NCI-H1092 treated with DMSO at 0.1 percent for 48 hours (cell line): ENCODE results near the gene METTL2A.
A peak's percentile ranks its signal among the peaks of the same experiment; 100 is the strongest.
"Not testable (repeated sequence)": the region's sequence is repeated elsewhere in the genome, so short reads cannot be mapped to it uniquely, and the experiment has no call there.

ENCODE experiments used
- DNase-seq: peaks from one replicate; lab custom pipeline; 2025; lab: John Stamatoyannopoulos, UW

The METTL2A gene

DNA sequence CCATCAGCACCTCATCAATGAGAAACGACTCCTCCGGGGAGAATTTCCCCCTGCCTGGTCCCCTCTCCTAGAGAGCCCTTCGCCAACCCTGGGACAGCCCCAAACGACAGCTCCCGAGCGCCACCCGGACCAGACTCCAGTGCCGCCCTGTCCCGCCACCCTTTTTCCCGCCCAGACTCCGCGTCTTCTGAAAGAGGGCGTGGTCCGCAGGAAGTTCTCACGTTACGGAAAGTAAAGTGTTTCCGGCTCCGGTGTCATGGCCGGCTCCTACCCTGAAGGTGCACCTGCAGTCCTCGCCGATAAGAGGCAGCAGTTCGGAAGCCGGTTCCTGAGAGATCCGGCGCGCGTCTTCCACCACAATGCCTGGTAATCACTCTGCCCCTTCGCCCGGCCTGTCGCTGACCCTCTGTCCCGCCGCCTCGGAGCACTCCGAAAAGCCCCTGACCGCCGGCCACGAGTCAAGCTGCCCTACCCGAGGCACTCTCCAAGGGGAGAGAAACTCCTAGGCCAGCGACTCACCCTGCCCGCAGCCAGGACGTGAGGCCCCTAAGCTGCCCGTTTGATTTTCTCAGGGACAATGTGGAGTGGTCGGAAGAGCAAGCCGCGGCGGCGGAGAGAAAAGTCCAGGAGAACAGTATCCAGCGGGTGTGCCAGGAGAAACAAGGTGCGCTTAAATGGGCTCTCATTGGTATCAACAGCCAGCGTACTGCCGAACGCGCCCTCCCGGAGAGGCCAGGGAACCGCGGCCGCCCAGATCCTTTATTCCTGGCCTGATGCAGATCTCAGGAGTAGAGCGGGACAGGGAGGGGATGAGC is at the start of gene METTL2A:
Gene METTL2A, plus strand, starts transcription at position 251 of the 815 bp plus-strand sequence. Its CDS starts 6 bp downstream, at position 257.
- DNase-seq, result peak; percentile 90

- DNase-seq, result no peak
Observed at GRCh38 chr17:62380253-62380652, 43.4 kb upstream of the METTL2A start, which contains the start of gene EFCAB3. TSS of gene EFCAB3 (plus strand) at chr17:62380553. CDS start at chr17:62382980, 2,427 bp downstream.

- DNase-seq, result no peak
Observed at GRCh38 chr17:62381561-62381960, 42.1 kb upstream of the METTL2A start.

- DNase-seq, result no peak
Observed at GRCh38 chr17:62388856-62389255, 34.8 kb upstream of the METTL2A start.

GRCh38 chr17:62392908-62393307 is 30.8 kb upstream of the METTL2A start:
- DNase-seq, result no peak

DNA sequence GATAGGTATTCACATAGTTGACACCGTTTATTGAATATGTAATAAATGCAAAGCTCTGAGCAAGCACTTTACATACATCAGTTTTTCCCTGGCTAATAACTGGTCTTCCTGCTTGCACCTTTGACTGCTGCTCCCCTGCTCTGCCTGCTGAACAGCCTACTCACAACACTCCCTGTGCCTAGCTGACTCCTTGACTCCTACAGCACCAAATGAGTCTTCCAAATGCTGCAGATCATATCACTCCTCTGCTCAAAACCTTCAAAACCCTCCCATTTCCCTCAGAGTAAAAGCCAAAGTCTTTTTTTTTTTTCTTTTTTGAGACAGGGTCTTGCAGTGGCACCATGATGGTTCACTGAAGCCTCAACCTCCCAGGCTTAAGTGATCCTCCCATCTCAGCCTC is 24.8 kb upstream of the METTL2A start:
- DNase-seq, result no peak

DNA sequence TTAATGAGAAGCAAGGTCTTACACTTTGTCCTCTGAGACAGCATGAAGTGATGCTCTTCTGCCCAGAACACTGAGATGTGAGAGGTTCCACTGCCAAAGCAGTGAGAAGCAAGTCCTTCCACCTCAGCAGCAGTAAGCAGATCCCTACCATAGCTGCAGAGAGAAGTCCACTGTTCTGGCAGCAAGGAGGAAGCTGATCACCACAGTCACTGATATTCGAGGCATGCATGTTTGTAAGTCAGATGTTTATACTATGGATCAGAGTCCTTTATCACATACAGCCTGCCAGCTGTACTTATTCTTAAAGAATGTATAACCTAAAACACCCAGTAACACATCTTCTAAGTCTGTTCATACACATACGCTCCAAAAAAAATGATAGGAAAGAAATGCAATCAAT is 18.2 kb upstream of the METTL2A start:
- no peak for DNase-seq

DNA sequence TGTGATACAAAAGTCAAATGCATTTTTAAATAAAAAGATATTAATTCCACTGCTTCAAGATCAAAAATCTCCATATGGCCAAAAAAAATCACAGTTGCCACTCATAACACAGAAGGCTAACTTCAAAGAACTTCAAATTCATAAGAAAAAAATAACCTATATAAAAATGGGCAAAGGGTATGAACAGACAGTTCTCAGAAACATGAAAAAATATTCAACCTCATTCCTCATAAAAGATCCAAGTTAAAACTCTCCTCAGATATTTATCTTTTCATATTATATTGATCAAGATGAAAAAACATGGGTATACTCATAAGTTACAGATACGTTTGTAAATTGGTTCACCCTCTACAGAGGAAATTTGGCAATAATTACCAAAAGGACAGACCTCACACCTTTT is 10.6 kb upstream of the METTL2A start:
- not testable (repeated sequence) for DNase-seq

DNA sequence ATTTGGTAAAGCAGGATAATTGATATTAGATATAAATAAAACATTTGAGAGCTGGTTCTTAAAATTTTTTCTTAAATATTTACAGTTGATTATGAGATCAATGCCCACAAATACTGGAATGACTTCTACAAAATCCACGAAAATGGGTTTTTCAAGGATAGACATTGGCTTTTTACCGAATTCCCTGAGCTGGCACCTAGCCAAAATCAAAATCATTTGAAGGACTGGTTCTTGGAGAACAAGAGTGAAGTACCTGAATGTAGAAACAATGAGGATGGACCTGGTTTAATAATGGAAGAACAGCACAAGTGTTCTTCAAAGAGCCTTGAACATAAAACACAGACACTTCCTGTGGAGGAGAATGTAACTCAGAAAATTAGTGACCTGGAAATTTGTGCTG is 2.5 kb downstream of the METTL2A start:
- DNase-seq, result not testable (repeated sequence)

DNA sequence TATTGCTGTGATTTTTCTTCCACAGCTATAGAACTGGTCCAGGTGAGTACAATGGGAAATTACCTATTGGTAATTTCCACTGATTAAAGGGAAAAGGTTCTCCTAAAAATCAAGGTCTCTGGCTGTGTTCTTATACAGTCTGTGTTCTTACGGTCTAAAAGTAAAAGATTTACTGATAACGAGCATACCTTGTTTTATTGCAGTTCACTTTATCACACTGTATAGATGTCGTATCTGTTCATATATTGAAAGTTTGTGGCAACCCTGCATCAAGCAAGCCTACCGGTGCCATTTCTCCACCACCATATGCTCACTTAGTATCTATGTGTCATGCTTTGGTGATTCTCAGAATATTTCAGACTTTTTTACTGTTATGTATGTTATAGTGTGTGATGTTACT is 11.6 kb downstream of the METTL2A start:
- DNase-seq, result not testable (repeated sequence)

GRCh38 chr17:62441181-62441580 is 17.5 kb downstream of the METTL2A start:
- not testable (repeated sequence) for DNase-seq

DNA sequence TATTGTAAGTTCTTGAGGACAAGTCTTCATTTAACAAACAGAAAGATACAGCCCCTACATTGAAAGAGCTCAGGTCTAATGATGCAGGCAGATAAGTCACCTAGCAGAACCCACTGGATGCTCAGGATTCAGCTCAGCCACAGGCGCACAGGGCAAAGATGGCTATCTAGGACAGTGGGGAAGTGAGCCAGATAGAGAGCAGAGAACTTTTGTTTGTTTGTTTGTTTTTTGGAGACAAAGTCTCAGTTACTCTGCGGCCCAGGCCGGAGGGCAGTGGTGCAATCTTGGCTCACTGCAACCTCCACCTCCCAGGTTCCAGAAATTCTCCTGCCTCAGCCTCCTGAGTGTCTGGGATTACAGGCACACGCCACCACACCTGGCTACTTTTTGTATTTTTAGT is 20.4 kb downstream of the METTL2A start:
- DNase-seq, result no peak

DNA sequence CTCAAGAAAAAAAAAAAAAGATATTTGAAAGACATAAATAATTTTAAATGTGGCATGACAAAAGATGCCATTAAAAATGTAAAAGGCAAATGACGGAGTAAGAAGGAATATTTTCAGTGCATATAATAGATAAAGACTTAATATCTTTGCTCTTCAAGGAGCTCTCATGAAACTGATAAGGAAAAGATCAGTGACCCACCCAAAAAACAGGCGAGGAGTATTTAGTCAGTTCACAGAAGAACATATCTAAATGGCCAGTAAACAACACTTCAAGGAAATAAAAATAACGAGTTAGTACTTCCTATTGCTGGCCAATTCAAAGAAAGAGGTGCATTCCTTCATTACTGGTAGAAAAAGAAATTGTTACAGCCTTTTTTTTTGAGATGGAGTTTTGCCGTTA is 22.1 kb downstream of the METTL2A start:
- DNase-seq, result not testable (repeated sequence)

DNA sequence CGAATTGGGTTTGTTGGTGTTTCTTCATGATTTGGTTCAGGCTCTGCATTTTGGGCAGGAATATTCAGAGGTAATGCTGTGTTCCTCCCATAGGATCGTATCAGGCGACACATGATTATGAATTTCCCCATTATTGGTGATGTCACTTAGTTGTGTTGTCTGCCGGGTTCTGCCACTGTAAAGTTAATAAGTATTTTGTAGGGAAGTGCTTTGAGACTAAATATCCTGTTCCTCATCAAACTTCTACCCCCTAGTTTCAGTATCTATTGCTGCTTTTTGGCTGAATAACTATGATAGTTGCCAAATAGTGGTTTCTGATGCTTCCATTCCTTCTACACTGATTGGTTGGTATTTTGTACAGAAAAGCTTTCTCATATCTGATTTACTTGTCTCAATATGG is 28.5 kb downstream of the METTL2A start:
- not testable (repeated sequence) for DNase-seq

GRCh38 chr17:62453041-62453440 is 29.3 kb downstream of the METTL2A start:
- DNase-seq, result not testable (repeated sequence)

DNA sequence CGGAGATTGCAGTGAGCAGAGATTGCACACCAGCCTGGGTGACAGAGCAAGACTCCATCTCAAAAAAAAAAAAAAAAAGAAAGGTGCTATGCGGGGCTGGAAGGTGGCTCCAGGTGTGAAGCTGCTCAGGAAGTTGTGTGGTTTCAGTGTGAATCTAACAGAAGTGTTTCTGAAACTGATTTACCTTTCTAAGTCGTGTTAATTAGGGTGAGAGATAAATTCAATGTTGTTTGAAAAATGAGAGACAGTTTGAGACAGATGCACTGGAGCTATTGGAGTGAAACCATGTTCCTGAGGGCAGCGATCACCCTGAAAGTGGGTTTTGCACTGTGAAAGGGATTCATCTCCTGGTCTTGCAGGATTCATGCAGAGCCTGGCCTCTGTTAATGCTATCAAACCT is 30.0 kb downstream of the METTL2A start:
- not testable (repeated sequence) for DNase-seq

DNA sequence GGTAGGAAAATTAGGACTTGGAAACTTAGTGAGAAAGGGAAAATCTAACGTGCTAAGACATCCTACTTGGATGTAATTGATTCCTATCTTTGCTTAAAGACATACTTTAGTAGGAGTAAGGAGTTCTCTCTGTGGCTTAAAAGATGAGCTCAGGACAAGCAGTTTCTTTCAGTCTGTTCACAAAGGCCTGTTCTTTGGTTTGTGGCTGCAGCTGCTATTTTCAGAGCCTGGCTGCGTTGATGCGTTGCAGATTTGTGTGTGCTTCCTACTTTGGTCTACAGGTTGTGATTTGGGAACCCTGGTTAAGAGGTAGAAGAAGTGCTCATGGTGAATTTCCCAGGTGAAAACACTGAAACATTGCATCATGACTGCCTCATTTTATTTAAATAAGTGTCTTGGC is 30.4 kb downstream of the METTL2A start:
- DNase-seq, result not testable (repeated sequence)

DNA sequence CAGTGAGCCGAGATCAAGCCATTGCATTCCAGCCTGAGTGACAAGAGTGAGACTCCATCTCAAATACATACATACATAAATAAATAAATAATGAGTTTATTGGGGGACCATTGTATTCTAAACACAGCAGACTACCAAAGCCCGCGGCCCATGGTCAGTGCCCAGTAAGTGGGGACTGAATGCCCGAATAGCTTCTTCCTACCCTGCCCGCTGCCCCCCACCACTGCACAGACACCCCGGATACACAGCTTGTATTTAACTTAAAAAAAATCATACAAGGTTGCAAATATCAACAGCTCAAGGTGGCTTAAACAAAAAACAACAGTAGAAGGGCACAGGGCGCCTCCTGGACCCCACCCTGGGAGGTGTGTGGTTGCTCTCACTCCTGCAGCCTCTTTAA is 32.3 kb downstream of the METTL2A start:
- no peak for DNase-seq

DNA sequence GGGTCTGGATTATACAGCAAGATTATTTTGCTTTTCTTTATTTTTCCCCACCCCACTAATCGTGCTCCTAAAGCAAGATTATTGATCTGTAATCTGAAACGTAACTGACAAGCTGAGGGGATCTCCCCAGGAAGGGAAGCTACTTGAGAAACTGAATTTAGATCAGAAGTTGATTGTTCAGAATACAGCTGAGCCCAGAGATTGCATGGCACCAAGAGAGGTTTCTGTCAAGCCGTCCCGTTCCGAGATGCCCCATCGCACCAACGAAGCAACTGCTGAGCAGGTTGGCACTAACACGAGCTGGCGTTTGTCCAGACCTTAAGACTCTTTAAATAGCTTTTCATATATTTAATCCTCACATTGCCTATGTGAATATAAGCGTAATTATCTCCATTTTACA is 34.8 kb downstream of the METTL2A start:
- DNase-seq, result not testable (repeated sequence)

- not testable (repeated sequence) for DNase-seq
Observed at GRCh38 chr17:62464422-62464821, 40.7 kb downstream of the METTL2A start.

DNA sequence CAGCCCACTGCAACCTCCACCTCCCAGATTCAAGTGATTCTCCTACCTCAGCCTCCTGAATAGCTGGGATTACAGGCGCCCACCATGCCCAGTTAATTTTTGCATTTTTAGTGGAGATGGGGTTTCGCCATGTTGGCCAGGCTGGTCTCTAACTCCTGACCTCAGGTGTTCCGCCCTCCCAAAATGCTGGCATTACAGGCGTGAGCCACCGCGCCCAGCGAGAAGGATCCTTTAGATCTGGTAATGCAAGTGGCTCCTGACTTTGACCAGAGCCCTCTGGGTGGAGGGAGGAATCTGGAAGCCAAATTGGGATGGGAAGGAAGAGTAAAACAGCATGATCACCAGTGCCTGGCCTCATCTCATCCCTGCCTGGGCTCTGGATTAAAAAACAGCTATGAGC is 41.6 kb downstream of the METTL2A start:
- DNase-seq, result not testable (repeated sequence)

- DNase-seq, result peak; percentile 15
Observed at GRCh38 chr17:62470666-62471379, 47.1 kb downstream of the METTL2A start.

- not testable (repeated sequence) for DNase-seq
Observed at GRCh38 chr17:62471380-62471880, 47.7 kb downstream of the METTL2A start.
